Body of pancreas (tissue), 4 donors: ENCODE data around the gene ZNF33A. TPM values are rescaled to one million over a fixed set of nuclear protein-coding genes. Genes with fewer than 3 reads are reported as not detected.
"Not testable (repeated sequence)": the region's sequence is repeated elsewhere in the genome, so short reads cannot be mapped to it uniquely, and the experiment has no call there.

ENCODE experiments used
- ATAC-seq: fragments of 150-250 bp; one replicate; pipeline ENCODE4 v1.9.1; 2016
- DNase-seq, 4 donors: peaks; one replicate each; pipeline ENCODE4 v3.0.0-alpha.2; 2019
- H3K27ac ChIP-seq, 4 donors: fragments of 200-600 bp; sonication (generic); 1 replicate in 3 of 4; 2 replicates in 1 of 4; pipeline versions ENCODE4 v1.5.1 to v1.6.1; 2016 to 2019; ENCODE audit warnings: mild to moderate bottlenecking in 1 of 4, mixed read lengths in 1 of 4, moderate library complexity in 1 of 4
- H3K27me3 ChIP-seq, 2 donors: fragments of 200-600 bp; sonication (generic); one replicate each; pipeline ENCODE4 v1.6.0; 2016; ENCODE audit warnings: mild to moderate bottlenecking in 1 of 2
- H3K36me3 ChIP-seq, 2 donors: fragments of 200-600 bp; sonication (generic); replicated peaks in 1 of 2; 2 replicates each; pipeline ENCODE4 v1.5.1; 2016; ENCODE audit warnings: low read depth in 2 of 2; ENCODE audit not compliant: insufficient read depth in 1 of 2
- H3K4me1 ChIP-seq: fragments of 200-600 bp; sonication (generic); one replicate; pipeline ENCODE4 v1.6.0; 2016
- H3K4me3 ChIP-seq, 2 donors: fragments of 200-600 bp; sonication (generic); 1 replicate in 1 of 2; 2 replicates in 1 of 2; pipeline ENCODE4 v1.5.1; 2016 to 2019
- H3K9me3 ChIP-seq, 3 donors: fragments of 200-600 bp; sonication (generic); 1 replicate in 2 of 3; 2 replicates in 1 of 3; pipeline ENCODE4 v1.5.1; 2016
- POLR2A ChIP-seq, 3 donors: fragments of 450-650 bp; IDR thresholded peaks; one replicate each; pipeline ENCODE4 v1.6.1; 2016; ENCODE audit warnings: antibody characterized with exemption in 3 of 3, mild to moderate bottlenecking in 2 of 3
- WGBS, 2 donors: methylation state at CpG; one replicate each; pipeline ENCODE4 v1.1.5; 2017; 5-methylcytosine and 5-hydroxymethylcytosine counted together
- intact Hi-C: fragments of 100-400 bp; cut with DNase I; formaldehyde crosslinking; loops from one replicate; pipeline ENCODE4 v1.15.1; 2023
- total RNA-seq, 2 donors: library from RNA; depleted of rRNA; stranded (reverse); fragments of >200 nt; gene quantifications; one replicate each; pipeline ENCODE4 v1.1.0, GENCODE V29; 2016
- TF ChIP-seq, protein P1 (sequence below), 7 experiments: fragments of 450-650 bp in 4 of 7; fragments of 200-600 bp in 3 of 7; sonication (generic) in 3 of 7; IDR thresholded peaks; one replicate each; pipeline ENCODE4 v1.5.1; 2016 to 2019; ENCODE audit warnings: antibody characterized with exemption in 7 of 7

ZNF33A gene
- total RNA-seq, 2 donors from 2014 or later, result 20.4 to 25.7 TPM

- no peaks in the 10 kb centered on the region for H3K36me3 ChIP-seq
- H3K27me3 ChIP-seq, result no peaks in the 10 kb centered on the region
- ATAC-seq (no peak), DNase-seq (no peak)
- peaks cover 0 to 6% (median 0%) of the 10 kb centered on the region in 3 donors for H3K9me3 ChIP-seq
- H3K27ac ChIP-seq, result no peak overlapping the region
- no peaks in the 10 kb centered on the region for H3K4me1 ChIP-seq
- WGBS, 2 donors, result 88 to 98% methylated on average over 2 of the region's 2 CpGs
- intact Hi-C loops, result no loop called here
- TF ChIP-seq POLR2A (IDR thresholded peaks at IDR 0.05), result no peak
- TF ChIP-seq, protein P1, sequence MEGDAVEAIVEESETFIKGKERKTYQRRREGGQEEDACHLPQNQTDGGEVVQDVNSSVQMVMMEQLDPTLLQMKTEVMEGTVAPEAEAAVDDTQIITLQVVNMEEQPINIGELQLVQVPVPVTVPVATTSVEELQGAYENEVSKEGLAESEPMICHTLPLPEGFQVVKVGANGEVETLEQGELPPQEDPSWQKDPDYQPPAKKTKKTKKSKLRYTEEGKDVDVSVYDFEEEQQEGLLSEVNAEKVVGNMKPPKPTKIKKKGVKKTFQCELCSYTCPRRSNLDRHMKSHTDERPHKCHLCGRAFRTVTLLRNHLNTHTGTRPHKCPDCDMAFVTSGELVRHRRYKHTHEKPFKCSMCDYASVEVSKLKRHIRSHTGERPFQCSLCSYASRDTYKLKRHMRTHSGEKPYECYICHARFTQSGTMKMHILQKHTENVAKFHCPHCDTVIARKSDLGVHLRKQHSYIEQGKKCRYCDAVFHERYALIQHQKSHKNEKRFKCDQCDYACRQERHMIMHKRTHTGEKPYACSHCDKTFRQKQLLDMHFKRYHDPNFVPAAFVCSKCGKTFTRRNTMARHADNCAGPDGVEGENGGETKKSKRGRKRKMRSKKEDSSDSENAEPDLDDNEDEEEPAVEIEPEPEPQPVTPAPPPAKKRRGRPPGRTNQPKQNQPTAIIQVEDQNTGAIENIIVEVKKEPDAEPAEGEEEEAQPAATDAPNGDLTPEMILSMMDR (IDR thresholded peaks at IDR 0.05), result no peak
- H3K4me3 ChIP-seq, result no peak overlapping the region
These were observed 33.0 kb downstream of the ZNF33A start for GRCh38 chr10:38043516-38043915.

DNA sequence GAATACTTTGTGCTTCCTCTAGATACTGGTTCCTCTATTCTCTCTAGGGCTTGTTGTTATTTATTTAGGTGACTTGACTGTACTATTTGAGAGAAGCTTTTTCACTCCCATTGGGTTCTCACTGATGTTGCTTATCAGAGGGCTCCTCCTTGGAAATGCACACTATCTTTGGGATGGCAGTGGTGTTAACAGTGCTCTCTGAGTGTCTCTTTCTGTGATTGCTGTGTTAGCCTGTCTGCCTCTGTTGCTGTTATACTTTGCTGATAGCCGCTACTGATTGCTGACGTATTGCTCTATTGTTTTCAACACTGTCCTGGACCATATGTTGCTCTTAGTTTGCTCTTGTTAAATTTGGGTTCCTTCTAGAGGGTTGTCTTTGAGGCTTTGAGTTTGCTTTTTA lies 34.7 kb downstream of the ZNF33A start:
- Histone ChIP-seq H3K36me3 (peaks cover 0 to under 1% of the 10 kb centered on the region in 2 donors), H3K9me3 (peaks cover 0 to 6% (median 0%) of the 10 kb centered on the region in 3 donors), H3K4me3 (no peak overlapping the region), H3K4me1 (no peaks in the 10 kb centered on the region), H3K27ac (no peak overlapping the region), H3K27me3 (no peaks in the 10 kb centered on the region)
- 50 to 98% methylated on average over 2 of the region's 2 CpGs for WGBS, 2 donors
- no peak for ATAC-seq
- no peak for TF ChIP-seq POLR2A (IDR thresholded peaks at IDR 0.05)
- TF ChIP-seq, protein P1 (IDR thresholded peaks at IDR 0.05), result no peak
- intact Hi-C loops, result no loop called here
- no peak for DNase-seq

DNA sequence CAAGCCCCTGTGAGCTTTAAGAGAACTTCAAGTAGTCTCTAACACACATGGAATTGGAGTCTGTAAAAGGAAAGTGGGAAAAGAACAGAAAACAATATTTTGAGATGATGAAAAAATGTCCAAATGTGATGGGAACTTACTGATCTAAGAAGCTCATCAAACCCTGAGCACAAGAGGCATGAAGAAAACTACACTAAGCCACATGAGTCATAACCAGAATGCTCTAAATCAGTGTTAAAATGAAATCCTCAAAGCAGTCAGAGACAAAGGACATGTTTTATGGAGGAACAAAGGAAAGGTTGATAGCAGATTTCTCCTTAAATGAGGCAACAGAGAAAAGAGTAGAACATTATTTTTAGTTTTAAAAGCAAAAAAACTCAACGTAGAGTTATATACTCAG lies 37.2 kb downstream of the ZNF33A start:
- DNase-seq, result no peak
- no peak for TF ChIP-seq POLR2A (IDR thresholded peaks at IDR 0.05)
- TF ChIP-seq, protein P1 (IDR thresholded peaks at IDR 0.05), result no peak
- no peaks in the 10 kb centered on the region for H3K27me3 ChIP-seq
- peaks cover 0 to 7% of the 10 kb centered on the region in 2 donors for H3K36me3 ChIP-seq
- H3K9me3 ChIP-seq, result peaks cover 0 to 6% (median 0%) of the 10 kb centered on the region in 3 donors
- H3K27ac ChIP-seq, result no peak overlapping the region
- intact Hi-C loops, result no loop called here
- no peak overlapping the region for H3K4me3 ChIP-seq
- no peak for ATAC-seq
- WGBS, 2 donors, result 85 to 91% methylated on average over 1 of the region's 1 CpG
- no peaks in the 10 kb centered on the region for H3K4me1 ChIP-seq

- peaks cover 0 to 29% (median 0%) of the 10 kb centered on the region in 3 donors for H3K9me3 ChIP-seq
- H3K27ac ChIP-seq, result no peak overlapping the region
- WGBS, 2 donors, result 94 to 96% methylated on average over 1 of the region's 1 CpG
- ATAC-seq (no peak), DNase-seq (no peak)
- H3K4me1 ChIP-seq, result no peaks in the 10 kb centered on the region
- no peaks in the 10 kb centered on the region for H3K27me3 ChIP-seq
- H3K36me3 ChIP-seq, result peaks cover 14 to 20% of the 10 kb centered on the region in 2 donors
- intact Hi-C loops, result no loop called here
- H3K4me3 ChIP-seq, result no peak overlapping the region
- TF ChIP-seq POLR2A (IDR thresholded peaks at IDR 0.05), result no peak
- TF ChIP-seq, protein P1 (IDR thresholded peaks at IDR 0.05), result no peak
These were observed 39.7 kb downstream of the ZNF33A start for GRCh38 chr10:38050212-38050611.

DNA sequence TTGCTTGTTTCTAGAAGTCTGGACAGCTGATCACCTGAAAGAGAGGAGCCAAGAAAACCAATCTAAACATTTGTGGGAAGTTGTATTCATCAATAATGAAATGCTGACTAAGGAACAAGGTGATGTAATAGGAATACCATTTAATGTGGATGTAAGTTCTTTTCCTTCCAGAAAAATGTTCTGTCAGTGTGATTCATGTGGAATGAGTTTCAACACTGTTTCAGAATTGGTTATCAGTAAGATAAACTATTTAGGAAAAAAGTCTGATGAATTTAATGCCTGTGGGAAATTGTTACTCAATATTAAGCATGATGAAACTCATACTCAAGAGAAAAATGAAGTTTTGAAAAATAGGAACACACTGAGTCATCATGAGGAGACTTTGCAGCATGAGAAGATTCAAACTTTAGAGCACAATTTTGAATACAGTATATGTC lies 43.9 kb downstream of the ZNF33A start:
- H3K36me3 ChIP-seq, result peaks cover 28 to 33% of the 10 kb centered on the region in 2 donors
- ATAC-seq (no peak), DNase-seq (no peak)
- H3K9me3 ChIP-seq, result peaks cover 0 to 53% (median 0%) of the 10 kb centered on the region in 3 donors
- no peak overlapping the region for H3K27ac ChIP-seq
- no peak overlapping the region for H3K4me3 ChIP-seq
- intact Hi-C loops, result no loop called here
- TF ChIP-seq, protein P1 (IDR thresholded peaks at IDR 0.05), result no peak
- TF ChIP-seq POLR2A (IDR thresholded peaks at IDR 0.05), result no peak
- no peaks in the 10 kb centered on the region for H3K4me1 ChIP-seq
- no peaks in the 10 kb centered on the region for H3K27me3 ChIP-seq

DNA sequence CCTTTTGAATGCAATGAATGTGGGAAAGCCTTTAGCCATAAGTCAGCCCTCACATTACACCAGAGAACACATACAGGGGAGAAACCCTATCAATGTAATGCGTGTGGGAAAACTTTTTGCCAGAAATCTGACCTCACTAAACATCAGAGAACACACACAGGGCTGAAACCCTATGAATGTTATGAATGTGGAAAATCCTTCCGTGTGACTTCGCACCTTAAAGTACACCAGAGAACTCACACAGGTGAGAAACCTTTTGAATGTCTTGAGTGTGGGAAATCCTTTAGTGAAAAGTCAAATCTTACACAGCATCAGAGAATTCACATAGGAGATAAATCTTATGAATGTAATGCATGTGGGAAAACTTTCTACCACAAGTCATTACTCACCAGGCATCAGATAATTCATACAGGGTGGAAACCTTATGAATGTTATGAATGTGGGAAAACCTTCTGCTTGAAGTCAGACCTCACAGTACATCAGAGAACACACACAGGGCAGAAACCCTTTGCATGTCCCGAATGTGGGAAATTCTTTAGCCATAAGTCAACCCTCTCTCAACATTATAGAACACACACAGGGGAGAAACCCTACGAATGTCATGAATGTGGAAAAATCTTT lies 44.9 kb downstream of the ZNF33A start:
- H3K4me3 ChIP-seq, DNase-seq, ATAC-seq, H3K27ac ChIP-seq, H3K27me3 ChIP-seq, intact Hi-C loops, H3K4me1 ChIP-seq: not testable (repeated sequence)
- peaks cover 26 to 33% of the 10 kb centered on the region in 2 donors for H3K36me3 ChIP-seq
- 93 to 98% methylated on average over 5 of the region's 5 CpGs for WGBS, 2 donors
- H3K9me3 ChIP-seq, result peaks cover 0 to 54% (median 0%) of the 10 kb centered on the region in 3 donors

GRCh38 chr10:38069663-38070062 lies 59.2 kb downstream of the ZNF33A start:
- H3K4me1 ChIP-seq, intact Hi-C loops, H3K9me3 ChIP-seq, DNase-seq, ATAC-seq, H3K36me3 ChIP-seq, H3K27me3 ChIP-seq, H3K27ac ChIP-seq, H3K4me3 ChIP-seq: not testable (repeated sequence)
- WGBS, 2 donors, result 54 to 70% methylated on average over 1 of the region's 1 CpG
